ENCODE results near the gene ZNF837.

Gene ZNF837

DNA sequence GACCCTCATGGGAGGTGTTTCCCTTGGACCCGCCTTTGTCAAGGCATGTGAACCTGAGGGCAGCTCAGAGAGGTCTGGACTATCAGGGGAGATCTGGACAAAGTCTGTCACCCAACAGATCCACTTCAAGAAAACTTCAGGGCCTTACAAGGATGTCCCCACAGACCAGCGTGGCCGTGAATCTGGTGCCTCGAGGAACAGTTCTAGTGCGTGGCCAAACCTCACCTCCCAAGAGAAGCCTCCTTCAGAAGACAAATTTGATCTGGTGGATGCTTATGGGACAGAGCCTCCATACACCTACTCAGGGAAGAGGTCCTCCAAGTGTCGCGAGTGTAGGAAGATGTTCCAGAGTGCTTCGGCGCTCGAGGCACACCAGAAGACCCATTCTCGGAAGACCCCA, 42.5 kb downstream of the ZNF837 start:
- no peak overlapping the region for H3K4me3 ChIP-seq (replicated peaks; ENCODE audit: low read depth, low read length)
- TF ChIP-seq, protein P1, sequence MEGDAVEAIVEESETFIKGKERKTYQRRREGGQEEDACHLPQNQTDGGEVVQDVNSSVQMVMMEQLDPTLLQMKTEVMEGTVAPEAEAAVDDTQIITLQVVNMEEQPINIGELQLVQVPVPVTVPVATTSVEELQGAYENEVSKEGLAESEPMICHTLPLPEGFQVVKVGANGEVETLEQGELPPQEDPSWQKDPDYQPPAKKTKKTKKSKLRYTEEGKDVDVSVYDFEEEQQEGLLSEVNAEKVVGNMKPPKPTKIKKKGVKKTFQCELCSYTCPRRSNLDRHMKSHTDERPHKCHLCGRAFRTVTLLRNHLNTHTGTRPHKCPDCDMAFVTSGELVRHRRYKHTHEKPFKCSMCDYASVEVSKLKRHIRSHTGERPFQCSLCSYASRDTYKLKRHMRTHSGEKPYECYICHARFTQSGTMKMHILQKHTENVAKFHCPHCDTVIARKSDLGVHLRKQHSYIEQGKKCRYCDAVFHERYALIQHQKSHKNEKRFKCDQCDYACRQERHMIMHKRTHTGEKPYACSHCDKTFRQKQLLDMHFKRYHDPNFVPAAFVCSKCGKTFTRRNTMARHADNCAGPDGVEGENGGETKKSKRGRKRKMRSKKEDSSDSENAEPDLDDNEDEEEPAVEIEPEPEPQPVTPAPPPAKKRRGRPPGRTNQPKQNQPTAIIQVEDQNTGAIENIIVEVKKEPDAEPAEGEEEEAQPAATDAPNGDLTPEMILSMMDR (IDR thresholded peaks at IDR 0.05; ENCODE audit: low read depth, low read length, missing control alignments): no peak
- no peak for DNase-seq (ENCODE audit: extremely low read depth, low read depth)

GRCh38 chr19:58336820-58337219, 44.0 kb downstream of the ZNF837 start:
- no peak for DNase-seq (ENCODE audit: extremely low read depth, low read depth)
- H3K4me3 ChIP-seq (replicated peaks; ENCODE audit: low read depth, low read length): no peak overlapping the region
- TF ChIP-seq, protein P1 (IDR thresholded peaks at IDR 0.05; ENCODE audit: low read depth, low read length, missing control alignments): no peak

- TF ChIP-seq, protein P1 (IDR thresholded peaks at IDR 0.05; ENCODE audit: low read depth, low read length, missing control alignments): no peak
- DNase-seq (ENCODE audit: extremely low read depth, low read depth): no peak
- no peak overlapping the region for H3K4me3 ChIP-seq (replicated peaks; ENCODE audit: low read depth, low read length)
Observed at GRCh38 chr19:58336216-58336615, 44.6 kb downstream of the ZNF837 start.

GRCh38 chr19:58335630-58336029, 45.2 kb downstream of the ZNF837 start:
- TF ChIP-seq, protein P1 (IDR thresholded peaks at IDR 0.05; ENCODE audit: low read depth, low read length, missing control alignments): no peak
- no peak for DNase-seq (ENCODE audit: extremely low read depth, low read depth)
- no peak overlapping the region for H3K4me3 ChIP-seq (replicated peaks; ENCODE audit: low read depth, low read length)

- no peak for DNase-seq (ENCODE audit: extremely low read depth, low read depth)
- no peak overlapping the region for H3K4me3 ChIP-seq (replicated peaks; ENCODE audit: low read depth, low read length)
- TF ChIP-seq, protein P1 (IDR thresholded peaks at IDR 0.05; ENCODE audit: low read depth, low read length, missing control alignments): no peak
Observed at GRCh38 chr19:58334691-58335249, 46.1 kb downstream of the ZNF837 start.

GRCh38 chr19:58332697-58333096, 48.1 kb downstream of the ZNF837 start:
- no peak for DNase-seq (ENCODE audit: extremely low read depth, low read depth)
- TF ChIP-seq, protein P1 (IDR thresholded peaks at IDR 0.05; ENCODE audit: low read depth, low read length, missing control alignments): no peak
- H3K4me3 ChIP-seq (replicated peaks; ENCODE audit: low read depth, low read length): no peak overlapping the region

GRCh38 chr19:58330458-58330857, 50.4 kb downstream of the ZNF837 start:
- H3K4me3 ChIP-seq (replicated peaks; ENCODE audit: low read depth, low read length): no peak overlapping the region
- DNase-seq (ENCODE audit: extremely low read depth, low read depth): no peak
- TF ChIP-seq, protein P1 (IDR thresholded peaks at IDR 0.05; ENCODE audit: low read depth, low read length, missing control alignments): no peak
